Muscle layer of duodenum (tissue), 2 donors: ENCODE results near the gene MRPL57.

Source experiments
- H3K27ac ChIP-seq: one replicate; pipeline ENCODE4 v1.7.0; 2013; ENCODE audit warnings: mild to moderate bottlenecking, low read length
- H3K27me3 ChIP-seq: one replicate; pipeline ENCODE4 v1.7.0; 2013; ENCODE audit warnings: low read depth, mild to moderate bottlenecking, control low read depth, low read length
- H3K36me3 ChIP-seq, 2 donors: one replicate each; pipeline ENCODE4 v1.7.0; 2013; ENCODE audit warnings: low read length in 2 of 2, control low read depth in 1 of 2, mild to moderate bottlenecking in 1 of 2; ENCODE audit not compliant: insufficient read depth in 2 of 2, control insufficient read depth in 1 of 2
- H3K4me1 ChIP-seq, 2 donors: one replicate each; pipeline ENCODE4 v1.7.0; 2013; ENCODE audit warnings: low read length in 2 of 2, mild to moderate bottlenecking in 2 of 2, control low read depth in 1 of 2, moderate library complexity in 1 of 2; ENCODE audit not compliant: insufficient read depth in 2 of 2, control insufficient read depth in 1 of 2
- H3K4me3 ChIP-seq, 2 donors: one replicate each; pipeline ENCODE4 v1.7.0; 2013; ENCODE audit warnings: low read length in 2 of 2, low read depth in 1 of 2, mild to moderate bottlenecking in 1 of 2
- H3K9me3 ChIP-seq, 2 donors: one replicate each; pipeline ENCODE4 v1.7.0; 2013; ENCODE audit warnings: low read length in 2 of 2, control low read depth in 1 of 2, mild to moderate bottlenecking in 1 of 2; ENCODE audit not compliant: control insufficient read depth in 1 of 2
- donor health status: healthy.

Gene MRPL57

DNA sequence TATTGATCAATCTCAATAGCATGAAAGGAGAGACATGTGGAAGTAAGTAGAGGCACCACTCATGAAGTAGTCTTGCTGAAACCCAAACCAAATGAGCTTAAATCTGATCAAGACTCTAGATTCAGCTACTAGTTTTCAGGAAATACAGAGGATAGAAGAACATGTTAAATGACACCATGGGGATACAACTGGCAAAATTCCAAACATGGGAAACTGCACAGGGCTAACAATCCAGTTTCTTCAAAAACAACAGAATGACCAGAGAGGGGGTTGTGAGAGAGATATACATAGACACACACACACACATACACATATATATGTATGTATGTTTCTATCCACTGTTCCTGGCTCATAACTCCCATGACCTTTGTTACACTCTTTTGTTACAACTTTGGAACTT lies 44.8 kb downstream of the MRPL57 start:
- Histone ChIP-seq H3K4me3 (no peak overlapping the region), H3K36me3 (no peaks in the 10 kb centered on the region), H3K27me3 (no peaks in the 10 kb centered on the region), H3K4me1 (no peaks in the 10 kb centered on the region), H3K9me3 (peaks cover 6 to 10% of the 10 kb centered on the region in 2 donors), H3K27ac (no peak overlapping the region)

DNA sequence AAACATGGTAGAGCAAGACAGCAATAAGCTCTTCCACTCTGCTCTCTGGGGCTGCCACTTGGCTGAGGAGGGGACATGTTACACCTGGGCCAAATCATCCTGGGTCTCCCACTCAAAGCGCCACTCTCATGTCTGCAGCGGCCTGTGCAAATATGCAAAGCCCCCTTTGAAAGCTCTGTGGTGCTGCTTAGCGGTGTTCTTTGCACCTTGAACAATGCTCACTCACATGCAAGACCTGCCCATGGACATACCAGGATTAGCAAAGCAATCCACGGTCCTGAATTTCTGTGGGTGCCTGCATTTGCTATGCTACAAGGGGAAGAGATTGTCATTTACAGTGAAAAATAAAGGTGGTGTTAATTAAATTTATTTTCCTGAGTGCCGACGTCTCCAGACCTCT lies 48.6 kb downstream of the MRPL57 start:
- no peak overlapping the region for H3K27ac ChIP-seq
- no peak overlapping the region for H3K4me3 ChIP-seq
- no peaks in the 10 kb centered on the region for H3K27me3 ChIP-seq
- H3K36me3 ChIP-seq: no peaks in the 10 kb centered on the region
- H3K4me1 ChIP-seq: no peaks in the 10 kb centered on the region
- peaks cover 6 to 10% of the 10 kb centered on the region in 2 donors for H3K9me3 ChIP-seq

DNA sequence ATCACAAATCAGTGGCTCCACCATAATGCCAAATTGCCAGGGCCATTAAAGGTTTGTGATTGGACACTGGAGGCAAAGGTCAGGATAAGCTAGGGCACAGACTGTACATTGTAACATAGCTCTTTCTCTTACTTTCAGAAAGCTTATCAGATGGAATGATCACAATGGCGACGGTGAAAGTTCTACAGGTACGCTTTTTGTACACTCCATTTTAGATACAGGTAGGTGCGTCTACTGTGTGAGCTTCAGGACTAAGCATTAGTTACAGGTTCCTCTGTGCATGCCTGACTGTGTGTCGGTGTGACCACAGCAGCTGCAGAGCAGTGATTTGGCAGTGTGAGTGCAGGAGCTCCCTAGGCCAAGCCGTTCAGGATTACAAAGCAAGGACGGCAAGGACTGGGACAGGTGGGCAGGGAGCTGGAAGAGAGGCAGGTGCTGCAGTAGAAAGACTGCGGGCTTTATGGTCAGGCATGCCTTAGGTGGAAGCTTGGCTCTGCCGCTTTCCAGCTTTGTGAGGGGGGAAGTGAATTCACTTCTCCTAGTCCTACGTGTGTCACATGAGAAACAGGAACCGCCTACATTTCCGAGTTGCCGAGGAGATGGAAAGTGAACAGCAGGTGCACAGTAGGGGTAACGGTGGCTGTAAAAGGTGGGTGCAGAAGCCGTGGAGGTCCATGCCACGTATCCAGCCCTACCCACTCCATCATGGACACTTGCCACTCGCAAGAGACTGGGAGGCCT lies 49.6 kb downstream of the MRPL57 start:
- Histone ChIP-seq H3K27ac (no peak overlapping the region), H3K36me3 (no peaks in the 10 kb centered on the region), H3K4me3 (no peak overlapping the region), H3K9me3 (peaks cover 6 to 8% of the 10 kb centered on the region in 2 donors), H3K4me1 (no peaks in the 10 kb centered on the region), H3K27me3 (no peaks in the 10 kb centered on the region)

DNA sequence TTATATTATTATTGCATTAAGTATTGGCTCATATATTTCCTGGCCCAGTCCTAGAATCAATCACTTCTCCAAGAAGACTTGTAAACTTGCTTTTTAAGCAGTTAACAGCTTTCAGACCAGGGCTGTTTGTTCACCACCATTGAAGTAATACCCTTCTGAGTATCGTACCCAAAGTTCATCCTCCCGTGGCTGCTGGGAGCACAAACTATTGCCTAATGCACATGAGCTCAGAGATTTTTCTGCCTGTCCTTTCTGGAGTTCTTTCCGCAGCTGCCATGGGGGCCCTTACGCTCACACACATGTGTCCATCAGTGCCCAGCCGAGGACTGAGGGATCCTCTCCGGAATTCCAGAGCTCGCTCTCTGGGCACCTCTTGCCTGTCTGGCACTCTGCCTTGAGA lies 51.5 kb downstream of the MRPL57 start:
- Histone ChIP-seq H3K36me3 (no peaks in the 10 kb centered on the region), H3K27ac (no peak overlapping the region), H3K9me3 (peaks cover 0 to 3% of the 10 kb centered on the region in 2 donors), H3K4me3 (no peak overlapping the region), H3K4me1 (no peaks in the 10 kb centered on the region), H3K27me3 (no peaks in the 10 kb centered on the region)
